Kidney (tissue), 14 donors: ENCODE results near the gene SLC35F2. TPM values are rescaled to one million over a fixed set of nuclear protein-coding genes. Genes with fewer than 3 reads are reported as not detected.

Source experiments
- DNase-seq, 5 donors: peaks; one replicate each; pipeline ENCODE4 v3.0.0-alpha.2; 2013 to 2020
- FAIRE-seq: peaks from 2 replicates; lab custom pipeline; 2012; peaks lifted over from hg19 to GRCh38; lab: Jason Lieb, UNC
- H3K27ac ChIP-seq, 2 donors: one replicate each; pipeline ENCODE4 v1.7.0; 2013; ENCODE audit warnings: low read depth in 2 of 2, low read length in 2 of 2, inconsistent platforms in 1 of 2
- H3K27me3 ChIP-seq: one replicate; pipeline ENCODE4 v1.7.1; 2013; ENCODE audit warnings: low read length, inconsistent platforms; ENCODE audit not compliant: control insufficient read depth, insufficient read depth
- H3K36me3 ChIP-seq, 3 donors: one replicate each; pipeline versions ENCODE4 v1.7.0 to v1.7.1; 2013; ENCODE audit warnings: low read length in 3 of 3, control low read depth in 1 of 3, inconsistent platforms in 1 of 3; ENCODE audit not compliant: insufficient read depth in 3 of 3, control insufficient read depth in 2 of 3
- H3K4me1 ChIP-seq, 3 donors: one replicate each; pipeline versions ENCODE4 v1.7.0 to v1.7.1; 2013; ENCODE audit warnings: low read length in 3 of 3, inconsistent platforms in 1 of 3, low read depth in 1 of 3; ENCODE audit not compliant: control insufficient read depth in 2 of 3, insufficient read depth in 2 of 3
- H3K4me3 ChIP-seq, 3 donors: one replicate each; pipeline versions ENCODE4 v1.7.0 to v1.8.1; 2013; ENCODE audit warnings: low read length in 3 of 3, control low read depth in 1 of 3, inconsistent platforms in 1 of 3
- H3K9ac ChIP-seq, 3 donors: one replicate each; pipeline versions ENCODE4 v1.7.0 to v1.7.1; 2013; ENCODE audit warnings: low read length in 3 of 3, control low read depth in 1 of 3, inconsistent platforms in 1 of 3
- H3K9me3 ChIP-seq, 3 donors: one replicate each; pipeline versions ENCODE4 v1.7.0 to v1.7.1; 2013; ENCODE audit warnings: low read length in 3 of 3, control low read depth in 1 of 3, inconsistent platforms in 1 of 3; ENCODE audit not compliant: control insufficient read depth in 2 of 3, insufficient read depth in 1 of 3
- intact Hi-C: fragments of 100-400 bp; cut with DNase I; formaldehyde crosslinking; loops from one replicate; pipeline ENCODE4 v1.11.1; 2022
- polyA plus RNA-seq: library from polyadenylated mRNA; stranded (reverse); fragments of 350-450 nt; fragmentation: Illumina TruSeq; extraction: RNeasy Lipid Tissue Mini Kit (QIAGEN cat#74804); gene quantifications from one replicate; pipeline ENCODE4 v1.2.3, GENCODE V29; 2014; ENCODE audit warnings: low read depth, low replicate concordance; ENCODE audit not compliant: insufficient read depth
- total RNA-seq: library from RNA; stranded (reverse); fragmentation: NEBNext Ultra II Directional; extraction: Animal tissue kit (Norgen Biotek cat#: 25700); gene quantifications from one replicate; pipeline ENCODE4 v1.2.1, GENCODE V29; 2021
- TF ChIP-seq, protein P1 (sequence below): IDR thresholded peaks from 3 replicates; pipeline ENCODE4 v1.5.1; 2012; ENCODE audit warnings: mild to moderate bottlenecking, moderate library complexity, borderline replicate concordance; ENCODE audit not compliant: insufficient read depth; ENCODE audit errors: extremely low read depth
- donor health status: control.
- donor health status: control.
- donor health status: control.
- donor health status: control.
- donor health status: control.
- donor health status: DM: yes; HTN: yes; CAD: no.
- donor health status: Normal renal cell carcinoma (clear cell type).

SLC35F2 gene
- total and polyA plus RNA-seq, 2 donors from 2014 or later = 10.2 to 16.6 TPM

DNA sequence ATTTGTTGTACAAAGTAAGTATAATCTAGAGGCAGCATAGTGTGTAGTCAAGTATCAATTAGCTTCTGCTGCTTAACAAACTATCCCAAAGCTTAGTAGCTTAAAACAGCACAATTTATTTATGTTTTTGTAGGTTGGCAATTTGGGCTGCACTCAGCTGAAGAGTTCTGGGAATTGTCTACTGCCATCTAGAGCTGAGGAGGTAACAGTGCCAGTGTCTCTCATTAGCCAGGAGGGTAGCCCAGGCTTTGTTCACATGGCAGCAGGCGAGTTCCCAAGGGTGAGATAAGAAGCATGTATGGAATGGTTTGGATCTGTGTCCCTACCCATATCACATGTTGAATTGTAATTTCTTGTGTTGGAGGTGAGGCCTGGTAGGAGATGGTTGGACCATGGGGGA is 100.9 kb downstream of the SLC35F2 start:
- H3K4me3 ChIP-seq = no peak overlapping the region
- intact Hi-C loops = no loop called here

DNA sequence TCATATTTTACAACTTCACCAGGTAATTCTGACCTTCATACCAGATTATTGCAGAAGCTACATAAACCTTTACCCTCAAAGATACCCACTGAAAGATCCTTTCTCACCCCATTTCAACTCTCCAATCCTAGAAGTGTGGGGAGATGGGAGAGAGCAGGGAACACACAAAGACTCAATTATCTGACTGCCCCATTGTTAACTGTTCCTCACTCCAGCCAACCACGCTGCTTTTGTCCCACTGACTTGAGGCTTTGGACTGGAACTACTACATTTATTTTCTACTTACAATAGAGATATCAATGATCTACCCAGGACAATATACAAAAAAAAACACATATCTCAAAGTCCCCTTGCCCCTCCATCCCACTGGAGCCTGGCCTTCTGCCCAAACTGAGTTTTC is 102.0 kb downstream of the SLC35F2 start:
- no peak for DNase-seq
- intact Hi-C loops = no loop called here
- Histone ChIP-seq H3K4me3 (no peak overlapping the region), H3K4me1 (no peaks in the 10 kb centered on the region), H3K27ac (no peak overlapping the region), H3K36me3 (no peaks in the 10 kb centered on the region), H3K27me3 (no peaks in the 10 kb centered on the region), H3K9me3 (no peaks in the 10 kb centered on the region), H3K9ac (no peak overlapping the region)
- no peak for FAIRE-seq
- TF ChIP-seq, protein P1, sequence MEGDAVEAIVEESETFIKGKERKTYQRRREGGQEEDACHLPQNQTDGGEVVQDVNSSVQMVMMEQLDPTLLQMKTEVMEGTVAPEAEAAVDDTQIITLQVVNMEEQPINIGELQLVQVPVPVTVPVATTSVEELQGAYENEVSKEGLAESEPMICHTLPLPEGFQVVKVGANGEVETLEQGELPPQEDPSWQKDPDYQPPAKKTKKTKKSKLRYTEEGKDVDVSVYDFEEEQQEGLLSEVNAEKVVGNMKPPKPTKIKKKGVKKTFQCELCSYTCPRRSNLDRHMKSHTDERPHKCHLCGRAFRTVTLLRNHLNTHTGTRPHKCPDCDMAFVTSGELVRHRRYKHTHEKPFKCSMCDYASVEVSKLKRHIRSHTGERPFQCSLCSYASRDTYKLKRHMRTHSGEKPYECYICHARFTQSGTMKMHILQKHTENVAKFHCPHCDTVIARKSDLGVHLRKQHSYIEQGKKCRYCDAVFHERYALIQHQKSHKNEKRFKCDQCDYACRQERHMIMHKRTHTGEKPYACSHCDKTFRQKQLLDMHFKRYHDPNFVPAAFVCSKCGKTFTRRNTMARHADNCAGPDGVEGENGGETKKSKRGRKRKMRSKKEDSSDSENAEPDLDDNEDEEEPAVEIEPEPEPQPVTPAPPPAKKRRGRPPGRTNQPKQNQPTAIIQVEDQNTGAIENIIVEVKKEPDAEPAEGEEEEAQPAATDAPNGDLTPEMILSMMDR = no peak

More for the DNA sequence above, 100.9 kb downstream of the SLC35F2 start:
- Histone ChIP-seq H3K9ac (no peak overlapping the region), H3K4me1 (no peaks in the 10 kb centered on the region), H3K27me3 (no peaks in the 10 kb centered on the region), H3K36me3 (no peaks in the 10 kb centered on the region), H3K9me3 (no peaks in the 10 kb centered on the region), H3K27ac (no peak overlapping the region)
- FAIRE-seq = no peak
- DNase-seq = no peak
- TF ChIP-seq, protein P1 = no peak

DNA sequence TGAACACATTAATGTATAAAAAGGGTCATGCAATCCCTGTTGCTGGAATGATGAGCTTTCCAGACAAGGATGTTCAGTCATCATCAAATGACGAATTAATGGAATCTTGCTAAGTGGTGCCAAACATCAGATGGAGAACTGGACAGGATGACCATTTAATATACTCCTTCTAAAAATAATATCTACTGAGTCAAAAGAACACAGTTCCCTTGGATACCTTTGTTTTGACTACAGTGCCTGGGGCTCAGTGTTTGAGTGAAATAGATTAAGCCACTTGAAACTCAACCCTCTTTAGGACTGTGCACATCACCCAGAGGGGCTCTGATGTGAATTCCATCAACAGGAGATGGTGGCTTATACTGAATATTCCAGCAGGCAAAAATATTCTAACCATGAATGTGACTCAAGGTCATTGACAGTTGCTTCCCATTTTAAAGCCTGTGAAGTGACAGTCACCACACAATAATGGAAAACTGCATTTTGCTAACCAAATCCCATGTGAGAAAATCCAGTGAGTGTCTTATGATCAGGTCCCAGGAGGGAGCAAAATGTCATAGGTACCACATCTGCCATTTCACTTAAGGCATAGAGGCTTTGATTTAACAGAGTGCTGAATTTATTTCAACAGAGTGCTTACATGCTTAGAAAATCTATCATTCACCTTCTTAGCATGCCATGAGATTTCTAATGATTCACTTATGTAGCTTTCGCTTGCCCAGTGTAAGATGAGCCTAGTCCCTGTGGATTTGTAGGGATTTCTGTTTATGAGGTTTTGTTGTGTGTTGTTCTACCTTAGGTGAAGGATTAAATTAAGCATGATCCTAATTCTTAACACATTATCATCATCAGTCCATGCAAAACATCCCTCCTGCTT is 105.4 kb downstream of the SLC35F2 start:
- H3K4me1 ChIP-seq = no peaks in the 10 kb centered on the region

More for the DNA sequence above, 105.4 kb downstream of the SLC35F2 start:
- Histone ChIP-seq H3K27ac (no peak overlapping the region), H3K36me3 (no peaks in the 10 kb centered on the region), H3K9me3 (no peaks in the 10 kb centered on the region), H3K4me3 (no peak overlapping the region), H3K27me3 (no peaks in the 10 kb centered on the region), H3K9ac (no peak overlapping the region)
- FAIRE-seq (no peak), DNase-seq (no peak)
- TF ChIP-seq, protein P1 = no peak
- intact Hi-C loops = no loop called here
